ENCODE results near the gene UTS2R.
"Not testable (repeated sequence)": the region's sequence is repeated elsewhere in the genome, so short reads cannot be mapped to it uniquely, and the experiment has no call there.

The UTS2R gene

DNA sequence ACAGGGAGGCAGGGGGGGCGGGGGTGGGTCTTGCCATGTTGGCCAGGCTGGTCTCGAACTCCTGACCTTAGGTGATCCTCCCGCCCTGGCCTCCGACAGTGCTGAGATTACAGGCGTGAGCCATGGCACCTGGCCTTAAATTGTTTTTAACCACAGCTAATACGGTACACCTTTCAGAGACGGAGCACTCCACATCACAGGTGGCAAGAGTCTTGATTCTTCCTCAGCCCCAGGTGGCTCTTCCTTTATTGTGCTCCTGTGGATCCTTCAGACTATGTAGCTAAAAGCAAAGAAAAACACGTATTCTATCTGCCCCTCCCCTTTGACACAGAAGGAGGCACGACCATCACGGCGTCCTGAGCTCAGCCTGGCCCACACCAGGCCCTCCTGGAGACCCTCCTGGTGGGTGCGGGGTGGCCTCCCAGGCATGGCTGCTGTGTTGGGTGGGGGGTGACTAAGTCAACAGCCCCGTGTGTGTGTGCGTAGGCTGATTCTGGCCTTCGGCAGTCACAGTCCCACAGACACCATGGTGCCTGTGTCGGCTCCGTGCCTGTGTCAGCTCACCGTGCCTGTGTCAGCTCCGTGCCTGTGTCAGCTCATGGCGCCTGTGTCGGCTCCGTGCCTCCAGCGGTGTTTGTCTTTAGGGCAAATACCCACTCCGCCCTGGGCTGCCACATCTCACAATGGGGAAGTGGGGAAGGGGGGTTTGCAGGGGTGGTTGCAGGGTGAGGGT is 27.2 kb upstream of the UTS2R start:
- no peak overlapping the region for H3K4me3 Mint-ChIP-seq
- peaks cover 8% of the 10 kb centered on the region for H3K27me3 Mint-ChIP-seq
- H3K36me3 Mint-ChIP-seq: peaks cover 2% of the 10 kb centered on the region
- no peaks in the 10 kb centered on the region for H3K9me3 Mint-ChIP-seq
- H3K27ac Mint-ChIP-seq: no peak overlapping the region
- no peak for ATAC-seq (ENCODE audit: low read depth)
- peaks cover 4% of the 10 kb centered on the region for H3K4me1 Mint-ChIP-seq
- DNase-seq (ENCODE audit: low spot score in 2 of 2): no peak

DNA sequence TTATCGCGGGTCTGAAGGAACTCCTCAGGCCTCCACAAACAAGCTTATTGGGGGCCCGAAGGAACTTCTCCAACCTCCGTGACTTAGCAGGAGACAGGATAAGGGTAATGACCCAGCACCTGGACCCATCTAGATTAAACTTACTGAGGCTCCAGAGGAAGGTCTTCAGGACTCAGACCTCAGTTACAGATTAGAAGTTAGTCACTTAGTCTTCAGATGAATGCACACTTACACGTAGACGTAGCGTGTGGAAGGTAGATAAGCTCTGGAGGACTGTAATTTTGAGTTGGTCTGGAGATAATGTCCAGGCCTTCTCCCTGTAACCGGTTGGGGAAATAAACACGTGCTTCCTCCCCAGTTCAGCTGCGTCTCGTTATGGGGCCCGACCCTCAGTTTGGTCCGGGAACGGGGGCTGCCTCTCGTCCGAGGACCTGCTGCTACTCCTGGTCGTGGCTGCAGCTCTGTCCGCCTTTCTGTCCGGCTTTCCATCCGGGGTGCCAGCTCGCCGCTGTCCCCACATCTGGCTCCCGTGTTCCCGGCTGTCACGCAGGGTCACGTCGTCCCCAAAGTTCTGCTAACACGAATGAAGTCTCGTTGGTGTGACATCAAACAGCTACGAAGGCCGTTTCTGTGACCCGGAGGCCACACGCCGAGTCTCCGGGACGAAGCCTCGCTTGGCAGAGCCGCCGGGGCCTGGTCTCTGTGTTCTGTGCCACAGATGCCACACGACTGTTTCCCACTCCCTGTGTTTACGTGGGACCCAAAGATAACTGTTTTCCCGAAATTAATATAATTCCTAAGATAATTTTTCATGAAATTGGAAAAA is 26.2 kb upstream of the UTS2R start:
- Mint-ChIP-seq H3K27ac (no peak overlapping the region), H3K4me3 (no peak overlapping the region), H3K9me3 (no peaks in the 10 kb centered on the region), H3K4me1 (peaks cover 4% of the 10 kb centered on the region), H3K36me3 (peaks cover 2% of the 10 kb centered on the region), H3K27me3 (peaks cover 12% of the 10 kb centered on the region)
- no peak for DNase-seq (ENCODE audit: low spot score in 2 of 2)
- no peak for ATAC-seq (ENCODE audit: low read depth)

DNA sequence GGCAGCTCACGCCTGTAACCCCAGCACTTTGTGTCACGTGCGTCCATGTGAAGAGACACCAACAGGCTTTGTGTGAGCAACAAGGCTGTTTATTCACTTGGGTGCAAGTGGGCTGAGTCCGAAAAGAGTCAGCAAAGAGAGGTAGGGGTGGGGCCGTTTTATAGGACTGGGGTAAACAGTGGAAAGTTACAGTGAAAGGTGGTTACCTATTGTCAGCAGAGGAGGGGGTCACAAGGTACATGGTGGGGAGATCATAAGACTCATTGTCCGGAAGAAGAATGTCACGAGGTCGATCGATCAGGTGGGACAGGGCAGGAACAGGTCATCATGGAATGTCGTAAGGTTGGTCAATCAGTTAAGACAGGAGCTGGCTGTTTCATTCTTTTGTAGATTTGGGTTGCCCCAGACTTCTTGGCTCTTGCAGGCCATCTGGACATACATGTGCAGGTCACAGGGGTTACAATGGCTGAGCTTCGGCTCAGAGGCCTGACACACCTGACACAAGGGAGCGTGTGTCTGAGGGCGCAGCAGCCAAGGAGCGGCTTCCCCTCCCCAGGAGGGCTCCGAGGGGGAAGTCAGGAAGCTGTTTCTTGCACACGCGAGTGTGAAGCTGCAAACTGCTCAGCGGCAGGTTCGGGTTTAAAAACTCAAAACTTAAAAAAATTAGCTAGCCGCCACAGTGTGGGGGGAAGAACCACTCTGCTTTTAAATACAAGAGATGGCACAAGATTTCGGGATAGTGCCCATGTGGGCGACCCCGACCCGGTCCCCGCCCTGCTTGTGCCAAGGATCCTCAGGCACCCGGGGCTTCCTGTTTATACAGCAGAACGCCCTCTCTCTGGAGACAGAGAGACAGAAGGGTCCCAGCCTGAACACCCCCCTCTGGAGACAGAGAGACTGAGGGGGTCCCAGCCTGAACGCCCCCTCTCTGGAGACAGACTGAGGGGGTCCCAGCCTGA is 24.9 kb upstream of the UTS2R start:
- ATAC-seq (ENCODE audit: low read depth): no peak
- H3K4me1 Mint-ChIP-seq: peaks cover 4% of the 10 kb centered on the region
- H3K4me3 Mint-ChIP-seq: no peak overlapping the region
- H3K27ac Mint-ChIP-seq: no peak overlapping the region
- H3K36me3 Mint-ChIP-seq: peaks cover 2% of the 10 kb centered on the region
- no peaks in the 10 kb centered on the region for H3K9me3 Mint-ChIP-seq
- no peak for DNase-seq (ENCODE audit: low spot score in 2 of 2)
- peaks cover 12% of the 10 kb centered on the region for H3K27me3 Mint-ChIP-seq

DNA sequence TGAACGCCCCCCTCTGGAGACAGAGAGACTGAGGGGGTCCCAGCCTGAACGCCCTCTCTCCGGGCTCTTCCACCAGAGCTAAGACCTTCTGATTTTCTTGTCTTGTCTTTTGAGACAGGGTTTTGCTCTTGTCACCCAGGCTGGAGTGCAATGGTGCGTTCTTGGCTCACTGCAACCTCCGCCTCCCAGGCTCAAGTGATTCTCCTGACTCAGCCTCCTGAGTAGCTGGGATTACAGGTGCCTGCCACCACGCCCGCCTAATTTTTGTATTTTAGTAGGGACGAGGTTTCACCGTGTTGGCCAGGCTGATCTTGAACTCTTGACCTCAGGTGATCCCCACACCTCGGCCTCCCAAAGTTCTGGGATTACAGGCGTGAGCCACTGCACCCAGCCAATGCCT is 23.6 kb upstream of the UTS2R start:
- not testable (repeated sequence) for H3K4me3 Mint-ChIP-seq; H3K36me3 Mint-ChIP-seq; H3K9me3 Mint-ChIP-seq; ATAC-seq (ENCODE audit: low read depth); H3K4me1 Mint-ChIP-seq; DNase-seq (ENCODE audit: low spot score in 2 of 2); H3K27ac Mint-ChIP-seq
- peaks cover 12% of the 10 kb centered on the region for H3K27me3 Mint-ChIP-seq

DNA sequence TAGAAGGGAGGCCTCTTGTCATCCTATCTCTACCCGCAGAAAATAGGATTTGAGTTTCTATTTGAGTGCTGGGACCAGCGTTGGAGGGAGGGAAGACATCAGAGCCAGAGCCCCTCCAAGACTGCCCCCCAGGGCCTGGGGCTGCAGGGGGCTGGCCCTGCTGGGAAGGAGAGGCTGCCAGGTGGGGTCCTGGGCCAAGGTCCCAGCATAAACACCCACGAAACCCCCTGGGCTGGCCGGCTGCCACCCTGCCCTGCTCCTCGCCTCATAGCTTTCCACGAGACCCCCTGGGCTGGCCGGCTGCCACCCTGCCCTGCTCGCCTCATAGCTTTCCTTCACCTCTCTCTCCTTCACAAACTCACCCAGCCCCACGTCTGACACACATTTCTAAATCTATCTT is 23.1 kb upstream of the UTS2R start:
- ATAC-seq (ENCODE audit: low read depth) (no peak), DNase-seq (ENCODE audit: low spot score in 2 of 2) (no peak)
- Mint-ChIP-seq H3K4me1 (peaks cover 6% of the 10 kb centered on the region), H3K27me3 (peaks cover 14% of the 10 kb centered on the region), H3K4me3 (no peak overlapping the region), H3K36me3 (peaks cover 2% of the 10 kb centered on the region), H3K9me3 (no peaks in the 10 kb centered on the region), H3K27ac (no peak overlapping the region)

DNA sequence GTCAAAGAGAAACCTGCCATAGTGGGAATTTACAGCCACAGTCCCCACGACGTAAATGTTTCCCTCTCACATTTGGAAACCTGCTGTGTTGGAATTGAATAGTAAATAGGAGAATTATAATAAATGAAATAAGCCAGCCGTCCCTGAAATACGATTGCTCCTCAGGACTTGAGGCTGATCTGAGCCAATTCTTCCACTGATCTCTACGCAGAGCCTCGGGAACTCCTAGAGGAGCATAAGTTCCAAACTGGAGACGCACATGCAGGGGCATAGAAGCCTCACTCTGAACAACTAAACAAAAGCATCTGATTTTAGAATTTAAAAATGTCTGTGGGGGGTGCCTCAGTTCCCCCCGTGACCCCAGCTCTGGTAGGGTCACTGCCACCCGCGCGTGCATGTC is 22.7 kb upstream of the UTS2R start:
- no peak overlapping the region for H3K27ac Mint-ChIP-seq
- H3K4me3 Mint-ChIP-seq: no peak overlapping the region
- H3K9me3 Mint-ChIP-seq: no peaks in the 10 kb centered on the region
- no peak for DNase-seq (ENCODE audit: low spot score in 2 of 2)
- peaks cover 2% of the 10 kb centered on the region for H3K36me3 Mint-ChIP-seq
- H3K4me1 Mint-ChIP-seq: peaks cover 6% of the 10 kb centered on the region
- H3K27me3 Mint-ChIP-seq: peaks cover 12% of the 10 kb centered on the region
- ATAC-seq (ENCODE audit: low read depth): no peak

DNA sequence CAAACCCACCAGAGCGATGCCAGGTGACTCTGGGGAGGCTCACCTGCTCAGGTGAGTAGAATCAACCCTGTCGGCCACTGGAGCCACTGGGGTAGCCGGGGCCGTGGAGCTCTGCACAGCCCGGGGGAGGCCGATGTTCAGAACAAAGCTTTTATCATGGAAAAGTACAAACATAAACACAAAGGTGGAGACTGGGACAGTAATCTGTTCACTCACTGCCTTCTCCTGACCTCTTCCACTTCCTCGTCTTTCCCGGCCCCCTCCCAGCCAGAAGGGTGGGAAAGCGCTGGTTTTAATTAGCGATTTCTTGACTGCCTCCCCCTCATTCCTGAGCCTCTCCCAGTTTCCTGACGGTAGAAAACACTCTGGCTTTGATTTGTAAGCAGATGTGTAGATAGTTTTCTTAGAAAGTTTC is 22.3 kb upstream of the UTS2R start:
- H3K4me1 Mint-ChIP-seq: peaks cover 6% of the 10 kb centered on the region
- no peak overlapping the region for H3K4me3 Mint-ChIP-seq
- peaks cover 2% of the 10 kb centered on the region for H3K36me3 Mint-ChIP-seq
- ATAC-seq (ENCODE audit: low read depth) (no peak), DNase-seq (ENCODE audit: low spot score in 2 of 2) (no peak)
- no peak overlapping the region for H3K27ac Mint-ChIP-seq
- no peaks in the 10 kb centered on the region for H3K9me3 Mint-ChIP-seq
- peaks cover 12% of the 10 kb centered on the region for H3K27me3 Mint-ChIP-seq

DNA sequence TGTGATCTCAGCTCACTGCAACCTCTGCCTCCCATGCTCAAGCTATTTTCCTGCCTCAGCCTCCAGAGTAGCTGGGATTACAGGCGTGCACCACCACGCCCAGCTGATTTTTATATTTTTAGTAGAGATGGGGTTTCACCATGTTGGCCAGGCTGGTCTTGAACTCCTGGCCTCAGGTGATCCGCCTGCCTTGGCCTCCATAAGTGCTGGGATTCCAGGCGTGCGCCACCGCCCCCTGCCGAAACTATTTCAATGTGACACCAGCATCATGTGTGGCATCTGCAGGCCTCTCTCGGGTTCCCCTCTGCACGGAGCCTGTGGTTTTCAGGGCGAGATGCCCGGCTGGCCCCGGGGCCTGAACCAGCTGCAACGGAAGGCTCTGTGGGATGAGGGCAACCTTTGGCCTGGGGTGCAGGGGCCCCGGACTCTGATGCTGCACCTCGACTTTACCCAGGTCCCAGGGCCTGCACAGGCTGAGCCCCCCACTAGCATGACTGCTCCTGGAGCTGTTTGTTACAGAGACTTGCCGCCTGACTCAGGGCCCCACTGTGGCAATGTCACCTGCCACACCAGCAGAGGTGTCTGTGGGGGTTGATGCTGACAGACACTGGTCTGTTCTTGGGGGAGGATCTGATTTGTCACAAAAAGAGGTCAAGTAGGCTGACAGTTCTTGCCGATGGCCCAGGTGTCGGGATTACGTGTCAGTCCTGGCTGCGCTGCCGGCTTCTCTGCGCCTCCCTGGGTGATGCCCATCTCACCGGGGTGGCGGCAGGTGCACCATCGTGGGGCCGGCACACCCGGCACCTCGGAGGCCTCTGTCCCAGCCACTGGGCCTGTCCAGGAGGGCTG is 21.2 kb upstream of the UTS2R start:
- Mint-ChIP-seq H3K9me3 (no peaks in the 10 kb centered on the region), H3K27ac (no peak overlapping the region), H3K27me3 (peaks cover 14% of the 10 kb centered on the region), H3K4me3 (no peak overlapping the region), H3K36me3 (peaks cover 2% of the 10 kb centered on the region), H3K4me1 (peaks cover 6% of the 10 kb centered on the region)
- ATAC-seq (ENCODE audit: low read depth) (peak; percentile 39), DNase-seq (ENCODE audit: low spot score in 2 of 2) (no peak)

DNA sequence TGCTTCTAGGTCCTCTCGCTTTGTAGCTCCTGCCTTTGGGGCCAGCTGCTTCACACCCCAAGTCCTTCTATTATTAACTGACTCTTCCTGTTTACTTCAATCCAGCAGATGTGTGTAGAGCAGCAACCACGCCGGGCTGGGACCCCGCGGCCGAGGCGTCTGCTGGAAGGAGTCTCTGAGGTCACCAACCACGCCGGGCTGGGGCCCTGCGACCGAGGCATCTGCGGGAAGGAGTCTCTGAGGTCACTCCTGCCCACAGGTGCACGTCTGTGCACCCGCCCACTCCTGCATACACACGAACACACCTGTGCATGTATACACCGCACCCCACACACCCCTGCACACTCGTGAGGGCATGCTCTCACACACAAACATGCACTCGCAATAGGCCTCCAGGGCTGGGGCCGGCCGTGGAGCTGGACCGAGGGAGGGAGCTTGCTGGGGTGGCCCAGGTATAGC is 20.3 kb upstream of the UTS2R start:
- no peak for DNase-seq (ENCODE audit: low spot score in 2 of 2)
- H3K9me3 Mint-ChIP-seq: no peaks in the 10 kb centered on the region

DNA sequence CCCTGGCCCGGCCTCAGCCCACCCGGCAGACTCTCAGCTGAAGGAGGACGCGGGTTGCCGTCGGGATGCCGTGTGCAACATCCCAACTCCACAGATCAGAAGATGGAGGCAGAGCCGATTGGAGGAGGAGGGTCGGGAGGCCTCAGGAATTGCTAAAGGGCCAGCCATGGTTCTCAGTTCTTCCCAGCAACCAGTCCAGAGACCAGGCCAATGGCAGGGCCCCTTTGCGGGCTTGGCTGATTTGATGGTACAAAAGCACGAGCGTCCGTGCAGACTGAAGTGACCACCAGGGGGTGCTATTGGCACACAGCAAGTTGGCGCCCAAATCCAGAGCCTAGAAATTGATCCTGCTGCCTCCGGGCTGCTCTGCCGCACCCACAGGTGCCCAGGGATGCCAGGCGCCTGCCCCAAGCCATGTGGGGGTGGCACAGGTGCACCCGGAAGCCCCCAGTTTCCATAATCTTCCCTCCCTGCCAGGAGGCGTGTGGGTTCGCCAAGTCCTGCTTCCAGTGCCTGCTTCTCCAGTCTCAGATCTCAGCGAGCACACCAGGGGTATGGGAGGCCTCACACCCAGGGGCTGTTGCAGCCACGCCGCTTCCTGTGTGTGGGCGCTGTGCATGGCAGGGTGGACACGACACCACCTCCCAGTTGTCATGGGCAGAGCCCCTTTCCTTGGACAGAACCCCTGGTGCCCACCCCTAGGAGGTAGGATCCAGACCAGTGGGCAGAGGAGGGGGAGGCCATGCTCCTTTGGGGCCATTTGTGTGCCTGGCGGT is 19.7 kb upstream of the UTS2R start:
- Mint-ChIP-seq H3K4me1 (peaks cover 2% of the 10 kb centered on the region), H3K27ac (no peak overlapping the region), H3K9me3 (no peaks in the 10 kb centered on the region), H3K4me3 (no peak overlapping the region), H3K36me3 (no peaks in the 10 kb centered on the region), H3K27me3 (peaks cover 11% of the 10 kb centered on the region)
- peak; percentile 80 to 84 for DNase-seq (ENCODE audit: low spot score in 2 of 2)
- peak; percentile 88 for ATAC-seq (ENCODE audit: low read depth)

More for the DNA sequence above, 20.3 kb upstream of the UTS2R start:
- ATAC-seq (ENCODE audit: low read depth): peak; percentile 15
- H3K4me1 Mint-ChIP-seq: peaks cover 5% of the 10 kb centered on the region
- no peak overlapping the region for H3K4me3 Mint-ChIP-seq
- H3K27ac Mint-ChIP-seq: no peak overlapping the region
- peaks cover 13% of the 10 kb centered on the region for H3K27me3 Mint-ChIP-seq
- H3K36me3 Mint-ChIP-seq: peaks cover 1% of the 10 kb centered on the region

DNA sequence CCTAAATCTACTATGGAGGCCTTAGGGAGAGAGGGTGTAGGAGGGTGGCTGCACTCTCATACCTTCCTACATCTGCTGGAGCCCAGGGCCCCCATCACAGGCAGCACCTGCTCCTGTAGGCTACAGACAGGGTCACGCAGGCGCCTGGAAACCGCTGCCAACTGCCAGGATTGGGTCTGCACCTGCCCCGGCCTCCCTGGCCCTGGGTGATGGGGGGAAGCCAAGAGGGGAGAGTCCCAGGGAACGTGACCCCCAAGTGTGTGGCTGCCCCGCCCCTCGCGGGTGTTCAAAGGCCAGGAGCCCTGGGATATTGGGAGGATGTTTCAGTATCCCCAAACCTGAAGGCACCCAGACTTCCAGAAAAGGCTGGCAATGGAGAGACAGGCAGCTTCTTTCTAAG is 18.1 kb upstream of the UTS2R start:
- H3K4me3 Mint-ChIP-seq: no peak overlapping the region
- no peaks in the 10 kb centered on the region for H3K9me3 Mint-ChIP-seq
- peaks cover 6% of the 10 kb centered on the region for H3K4me1 Mint-ChIP-seq
- H3K27ac Mint-ChIP-seq: no peak overlapping the region
- ATAC-seq (ENCODE audit: low read depth) (no peak), DNase-seq (ENCODE audit: low spot score in 2 of 2) (no peak)
- H3K27me3 Mint-ChIP-seq: peaks cover 15% of the 10 kb centered on the region
- H3K36me3 Mint-ChIP-seq: no peaks in the 10 kb centered on the region

DNA sequence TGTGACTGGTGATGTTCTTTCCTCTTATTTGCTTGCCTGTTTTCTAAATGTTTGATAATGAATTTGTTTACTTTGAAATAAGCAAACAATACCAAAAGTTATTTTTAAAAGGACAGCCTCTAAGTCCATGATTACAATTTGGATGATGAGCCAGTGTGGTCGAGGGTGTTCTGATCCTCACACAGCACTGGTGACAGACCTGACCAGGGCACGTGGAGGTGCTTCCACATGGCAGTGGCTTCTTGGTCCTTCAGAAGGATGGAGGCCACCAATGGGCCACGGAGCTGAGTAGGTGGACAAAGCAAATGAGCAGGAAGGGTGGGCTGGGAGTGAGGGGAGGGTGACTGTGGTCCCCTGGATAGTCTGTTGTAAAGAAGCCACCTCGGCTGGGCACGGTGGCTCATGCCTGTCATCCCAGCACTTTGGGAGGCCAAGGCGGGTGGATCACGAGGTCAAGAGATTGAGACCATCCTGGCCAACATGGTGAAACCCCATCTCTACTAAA is 16.7 kb upstream of the UTS2R start:
- Mint-ChIP-seq H3K27me3 (peaks cover 10% of the 10 kb centered on the region), H3K9me3 (no peaks in the 10 kb centered on the region), H3K4me1 (peaks cover 7% of the 10 kb centered on the region), H3K4me3 (no peak overlapping the region), H3K36me3 (no peaks in the 10 kb centered on the region), H3K27ac (no peak overlapping the region)
- ATAC-seq (ENCODE audit: low read depth) (no peak), DNase-seq (ENCODE audit: low spot score in 2 of 2) (no peak)

All from memory B cell (primary cell).